Left cardiac atrium (tissue), 4 donors: Measurements from ENCODE around the gene FAM47E. TPM values are rescaled to one million over a fixed set of nuclear protein-coding genes. Genes with fewer than 3 reads are reported as not detected.
"Not testable (repeated sequence)": the region's sequence is repeated elsewhere in the genome, so short reads cannot be mapped to it uniquely, and the experiment has no call there.

ENCODE experiments used
- ATAC-seq, 2 donors: fragments of 200-7000 bp; cut with Tn5 transposase; one replicate each; pipeline ENCODE4 v1.9.1; 2020; ENCODE audit warnings: mild to moderate bottlenecking in 2 of 2, moderate library complexity in 2 of 2
- DNase-seq: peaks from one replicate; pipeline ENCODE4 v3.0.0-alpha.2; 2020
- intact Hi-C, 2 donors: fragments of 100-400 bp; cut with DNase I; formaldehyde crosslinking; loops; one replicate each; pipeline versions ENCODE4 v1.14.1 to v1.15.1; 2022 to 2023
- total RNA-seq, 2 donors: library from RNA; stranded (reverse); fragmentation: NEBNext Ultra II Directional; extraction: Animal tissue kit (Norgen Biotek cat#: 25700); gene quantifications; one replicate each; pipeline ENCODE4 v1.2.1, GENCODE V29; 2021
- donor health status: DM: no; HTN: yes; CAD: no.
- donor health status: DM: no; HTN: yes; CAD: no; lungs with severe emphysema.
- donor health status: DM: yes; HTN: yes; CAD: no.
- donor health status: Dilated cardiomyopathy.

Gene FAM47E
- total RNA-seq, 2 donors from 2014 or later = 2.2 to 2.9 TPM

GRCh38 chr4:76216975-76217814, 34.3 kb upstream of the FAM47E start:
- DNase-seq (no peak), ATAC-seq (no peak)
- intact Hi-C loops = no loop called here

GRCh38 chr4:76219299-76220055, 32.0 kb upstream of the FAM47E start:
- intact Hi-C loops = no loop called here
- ATAC-seq = peak; percentile 74 to 75

GRCh38 chr4:76224171-76224570, 27.4 kb upstream of the FAM47E start:
- intact Hi-C loops = no loop called here
- DNase-seq (no peak), ATAC-seq (peak in 1 of 2 donors; percentile 33)

More at GRCh38 chr4:76219299-76220055, 32.0 kb upstream of the FAM47E start:
- no peak for DNase-seq

GRCh38 chr4:76226418-76226817, 25.1 kb upstream of the FAM47E start:
- intact Hi-C loops = no loop called here
- no peak for DNase-seq

GRCh38 chr4:76232681-76233080, 18.8 kb upstream of the FAM47E start:
- intact Hi-C loops = no loop called here
- DNase-seq (no peak), ATAC-seq (no peak)

More at GRCh38 chr4:76226418-76226817, 25.1 kb upstream of the FAM47E start:
- no peak for ATAC-seq

GRCh38 chr4:76233083-76233482, 18.4 kb upstream of the FAM47E start:
- DNase-seq (no peak), ATAC-seq (no peak)
- intact Hi-C loops = no loop called here

- intact Hi-C loops = no loop called here
- no peak for DNase-seq
- peak in 1 of 2 donors; percentile 24 for ATAC-seq
Observed at GRCh38 chr4:76233529-76233928, 18.0 kb upstream of the FAM47E start.

GRCh38 chr4:76233967-76234678, 17.4 kb upstream of the FAM47E start:
- DNase-seq = no peak
- intact Hi-C loops = no loop called here
- ATAC-seq = no peak

- ATAC-seq (no peak), DNase-seq (no peak)
- intact Hi-C loops = no loop called here
Observed at GRCh38 chr4:76234679-76235044, 16.9 kb upstream of the FAM47E start.

- no peak for DNase-seq
- no peak for ATAC-seq
Observed at GRCh38 chr4:76235407-76235806, 16.1 kb upstream of the FAM47E start.

GRCh38 chr4:76235915-76236314, 15.6 kb upstream of the FAM47E start:
- intact Hi-C loops = no loop called here
- ATAC-seq (no peak), DNase-seq (no peak)

More at GRCh38 chr4:76235407-76235806, 16.1 kb upstream of the FAM47E start:
- intact Hi-C loops = no loop called here

- DNase-seq (no peak), ATAC-seq (no peak)
- intact Hi-C loops = no loop called here
Observed at GRCh38 chr4:76238236-76238635, 13.3 kb upstream of the FAM47E start.

GRCh38 chr4:76238701-76239100, 12.8 kb upstream of the FAM47E start:
- DNase-seq = no peak
- intact Hi-C loops = no loop called here

GRCh38 chr4:76240236-76240635, 11.3 kb upstream of the FAM47E start:
- ATAC-seq = no peak
- no peak for DNase-seq
- intact Hi-C loops = no loop called here

More at GRCh38 chr4:76238701-76239100, 12.8 kb upstream of the FAM47E start:
- ATAC-seq = no peak

GRCh38 chr4:76243877-76244276, 7.6 kb upstream of the FAM47E start:
- DNase-seq, intact Hi-C loops, ATAC-seq: not testable (repeated sequence)

- no peak for ATAC-seq
- no peak for DNase-seq
- intact Hi-C loops = no loop called here
Observed at GRCh38 chr4:76246025-76246424, 5.5 kb upstream of the FAM47E start.

GRCh38 chr4:76246852-76247251, 4.7 kb upstream of the FAM47E start:
- ATAC-seq (no peak), DNase-seq (no peak)
- intact Hi-C loops = no loop called here

GRCh38 chr4:76250962-76251361, 559 bp upstream of the FAM47E start:
- DNase-seq = no peak
- peak in 1 of 2 donors; percentile 16 for ATAC-seq
- intact Hi-C loops = loop anchor here in 1 of 2 donors (10.0 kb wide), 1 partner anchor 124 kb away; no protein-coding TSS in a partner anchor

GRCh38 chr4:76252271-76252653, 741 bp downstream of the FAM47E start:
- no peak for DNase-seq
- no peak for ATAC-seq
- intact Hi-C loops = loop anchor here in 1 of 2 donors (10.0 kb wide), 1 partner anchor 123 kb away; no protein-coding TSS in a partner anchor
